Measurements from ENCODE around the gene CPB2. TPM values are rescaled to one million over a fixed set of nuclear protein-coding genes. Genes with fewer than 3 reads are reported as not detected.

CPB2 gene
- total RNA-seq, 1 donor from 2014 or later, result not detected

DNA sequence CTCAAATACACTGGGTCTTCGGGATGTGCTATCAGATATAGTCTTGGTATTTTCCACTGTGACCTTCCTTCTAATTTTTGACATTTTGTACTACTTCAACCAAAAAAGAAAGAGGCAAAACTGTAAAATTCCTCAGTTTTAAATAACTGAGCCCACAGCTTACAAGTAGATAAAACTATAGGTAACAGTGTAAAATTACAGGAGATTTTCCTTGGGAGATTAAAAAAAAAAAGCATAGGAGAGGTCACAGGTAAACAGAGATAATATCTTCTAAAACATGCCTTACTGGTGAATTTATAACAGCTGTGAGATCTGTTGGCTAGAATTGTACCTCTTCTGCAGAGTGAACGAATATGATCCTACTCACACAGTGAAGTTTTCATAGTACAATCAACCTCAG lies 59.4 kb downstream of the CPB2 start:
- Histone ChIP-seq H3K27me3 (no peaks in the 10 kb centered on the region), H3K9me3 (no peaks in the 10 kb centered on the region), H3K4me1 (peaks cover 0 to 6% of the 10 kb centered on the region in 2 donors), H3K27ac (no peak overlapping the region), H3K36me3 (peaks cover 6 to 9% of the 10 kb centered on the region in 2 donors), H3K4me3 (no peak overlapping the region)
- DNase-seq (ENCODE audit: low spot score in 2 of 2), result no peak
- TF ChIP-seq, protein P1, sequence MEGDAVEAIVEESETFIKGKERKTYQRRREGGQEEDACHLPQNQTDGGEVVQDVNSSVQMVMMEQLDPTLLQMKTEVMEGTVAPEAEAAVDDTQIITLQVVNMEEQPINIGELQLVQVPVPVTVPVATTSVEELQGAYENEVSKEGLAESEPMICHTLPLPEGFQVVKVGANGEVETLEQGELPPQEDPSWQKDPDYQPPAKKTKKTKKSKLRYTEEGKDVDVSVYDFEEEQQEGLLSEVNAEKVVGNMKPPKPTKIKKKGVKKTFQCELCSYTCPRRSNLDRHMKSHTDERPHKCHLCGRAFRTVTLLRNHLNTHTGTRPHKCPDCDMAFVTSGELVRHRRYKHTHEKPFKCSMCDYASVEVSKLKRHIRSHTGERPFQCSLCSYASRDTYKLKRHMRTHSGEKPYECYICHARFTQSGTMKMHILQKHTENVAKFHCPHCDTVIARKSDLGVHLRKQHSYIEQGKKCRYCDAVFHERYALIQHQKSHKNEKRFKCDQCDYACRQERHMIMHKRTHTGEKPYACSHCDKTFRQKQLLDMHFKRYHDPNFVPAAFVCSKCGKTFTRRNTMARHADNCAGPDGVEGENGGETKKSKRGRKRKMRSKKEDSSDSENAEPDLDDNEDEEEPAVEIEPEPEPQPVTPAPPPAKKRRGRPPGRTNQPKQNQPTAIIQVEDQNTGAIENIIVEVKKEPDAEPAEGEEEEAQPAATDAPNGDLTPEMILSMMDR (IDR thresholded peaks at IDR 0.05), result no peak
- intact Hi-C loops (cut with DNase I), result no loop called here

DNA sequence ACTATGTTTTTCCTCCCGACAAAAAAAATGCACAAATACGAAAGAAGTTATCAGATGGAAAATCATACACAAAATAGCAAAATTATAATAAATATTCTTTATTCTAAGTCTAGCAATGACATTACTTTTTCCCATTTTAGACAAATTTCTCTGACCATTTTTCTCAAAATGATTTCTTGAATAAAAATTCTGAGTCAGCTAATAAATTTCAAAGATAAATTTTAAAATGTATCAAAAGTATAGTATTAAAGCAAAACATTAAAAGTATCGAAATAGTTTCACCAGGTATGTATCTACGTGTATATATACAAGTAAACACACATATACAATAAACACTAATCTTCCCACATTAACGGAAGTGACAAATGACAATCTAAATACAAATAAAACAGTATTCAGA lies 61.2 kb downstream of the CPB2 start:
- H3K9me3 ChIP-seq, result no peaks in the 10 kb centered on the region
- intact Hi-C loops (cut with DNase I), result no loop called here

DNA sequence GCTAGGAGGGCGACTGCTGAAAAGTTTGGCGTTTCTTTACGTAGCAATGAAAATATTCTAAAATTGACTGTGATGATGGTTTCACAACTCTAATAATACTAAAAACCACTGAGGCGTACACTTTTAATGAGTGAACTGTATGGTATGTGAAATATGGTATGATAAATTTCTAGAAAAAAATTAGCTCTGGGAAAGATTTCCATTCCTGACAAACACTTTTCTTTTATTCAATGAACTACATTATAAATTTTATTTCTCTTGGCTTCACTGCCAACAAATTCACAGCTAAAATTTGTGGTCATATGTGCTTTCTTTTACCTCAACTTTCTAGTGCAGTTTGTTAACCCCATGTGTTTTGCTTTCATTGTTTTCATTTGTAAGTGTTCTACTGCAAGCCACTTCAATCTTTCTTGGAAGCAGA lies 63.4 kb downstream of the CPB2 start:
- H3K4me1 ChIP-seq, result no peaks in the 10 kb centered on the region
- DNase-seq (ENCODE audit: low spot score in 2 of 2), result no peak
- intact Hi-C loops (cut with DNase I), result no loop called here
- peaks cover 12 to 19% of the 10 kb centered on the region in 2 donors for H3K36me3 ChIP-seq
- H3K27me3 ChIP-seq, result no peaks in the 10 kb centered on the region
- H3K4me3 ChIP-seq, result no peak overlapping the region
- H3K9me3 ChIP-seq, result no peaks in the 10 kb centered on the region
- TF ChIP-seq, protein P1 (IDR thresholded peaks at IDR 0.05), result no peak
- no peak overlapping the region for H3K27ac ChIP-seq

More for the DNA sequence above, 61.2 kb downstream of the CPB2 start:
- DNase-seq (ENCODE audit: low spot score in 2 of 2), result no peak
- H3K4me3 ChIP-seq, result no peak overlapping the region
- H3K27ac ChIP-seq, result no peak overlapping the region
- no peaks in the 10 kb centered on the region for H3K27me3 ChIP-seq
- no peaks in the 10 kb centered on the region for H3K4me1 ChIP-seq
- TF ChIP-seq, protein P1 (IDR thresholded peaks at IDR 0.05), result no peak
- peaks cover 9 to 11% of the 10 kb centered on the region in 2 donors for H3K36me3 ChIP-seq

DNA sequence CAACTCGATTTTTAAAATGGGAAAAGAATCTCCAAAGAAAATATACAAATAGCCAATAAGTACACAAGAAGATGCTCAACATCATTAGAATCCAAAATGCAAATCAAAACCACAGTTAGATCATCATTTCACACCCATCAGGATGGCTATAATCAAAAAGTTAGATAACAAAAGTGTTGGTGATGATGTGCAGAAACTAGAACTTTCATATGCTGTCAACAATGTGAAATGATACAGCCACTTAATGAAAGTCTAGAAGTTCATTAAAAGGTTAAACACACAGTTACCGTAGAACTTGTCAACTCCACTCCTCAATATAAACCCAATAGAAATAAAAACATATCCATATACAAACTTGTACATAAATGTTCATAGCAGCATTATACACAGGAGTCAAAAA lies 64.1 kb downstream of the CPB2 start:
- H3K4me3 ChIP-seq, result no peak overlapping the region
- intact Hi-C loops (cut with DNase I), result no loop called here
- TF ChIP-seq, protein P1 (IDR thresholded peaks at IDR 0.05), result no peak

DNA sequence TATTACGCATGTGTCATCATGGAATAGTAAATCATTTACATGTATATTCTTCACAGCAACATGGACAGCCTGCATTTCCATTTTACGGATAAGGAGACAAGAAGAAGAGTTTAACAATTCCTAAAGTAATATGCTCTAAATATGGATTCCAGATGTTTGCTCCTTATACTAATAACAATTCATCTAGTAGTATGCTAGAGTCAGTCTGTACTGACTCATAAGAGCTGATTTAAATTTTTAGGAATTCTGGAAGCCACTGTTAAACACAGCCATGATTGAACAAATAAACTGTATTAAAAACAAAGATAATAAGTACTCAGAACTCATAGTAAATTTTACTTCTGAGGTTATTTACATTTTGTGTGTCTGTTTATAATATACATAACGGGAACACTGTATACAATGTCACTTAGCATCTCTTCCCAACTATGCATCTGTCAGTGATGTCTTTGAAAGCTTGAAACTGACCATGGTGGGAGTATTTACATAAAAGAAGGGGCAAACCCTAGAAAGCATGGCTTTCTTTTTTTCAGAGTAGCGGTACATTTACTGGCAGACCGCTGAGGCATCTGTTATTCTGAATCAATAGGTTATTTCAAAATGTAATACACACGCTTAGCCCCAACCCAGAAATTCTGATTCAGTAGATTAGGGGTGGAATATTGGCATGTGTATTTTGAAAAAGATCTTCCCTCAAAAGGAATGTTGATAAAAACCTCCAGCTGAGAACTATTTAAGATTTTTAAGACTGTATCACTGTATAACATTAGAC lies 65.2 kb downstream of the CPB2 start:
- H3K4me1 ChIP-seq, result no peaks in the 10 kb centered on the region
- no peak for DNase-seq (ENCODE audit: low spot score in 2 of 2)
- H3K9me3 ChIP-seq, result no peaks in the 10 kb centered on the region
- intact Hi-C loops (cut with DNase I), result no loop called here
- TF ChIP-seq, protein P1 (IDR thresholded peaks at IDR 0.05), result no peak
- H3K36me3 ChIP-seq, result peaks cover 16 to 19% of the 10 kb centered on the region in 2 donors
- no peak overlapping the region for H3K27ac ChIP-seq
- no peak overlapping the region for H3K4me3 ChIP-seq
- H3K27me3 ChIP-seq, result no peaks in the 10 kb centered on the region

More for the DNA sequence above, 64.1 kb downstream of the CPB2 start:
- H3K27me3 ChIP-seq, result no peaks in the 10 kb centered on the region
- DNase-seq (ENCODE audit: low spot score in 2 of 2), result no peak
- no peaks in the 10 kb centered on the region for H3K4me1 ChIP-seq
- H3K27ac ChIP-seq, result no peak overlapping the region
- H3K36me3 ChIP-seq, result peaks cover 12 to 19% of the 10 kb centered on the region in 2 donors
- no peaks in the 10 kb centered on the region for H3K9me3 ChIP-seq

Data from ascending aorta (tissue), 2 donors.